Measurements from ENCODE around the gene TMEM9.

DNA sequence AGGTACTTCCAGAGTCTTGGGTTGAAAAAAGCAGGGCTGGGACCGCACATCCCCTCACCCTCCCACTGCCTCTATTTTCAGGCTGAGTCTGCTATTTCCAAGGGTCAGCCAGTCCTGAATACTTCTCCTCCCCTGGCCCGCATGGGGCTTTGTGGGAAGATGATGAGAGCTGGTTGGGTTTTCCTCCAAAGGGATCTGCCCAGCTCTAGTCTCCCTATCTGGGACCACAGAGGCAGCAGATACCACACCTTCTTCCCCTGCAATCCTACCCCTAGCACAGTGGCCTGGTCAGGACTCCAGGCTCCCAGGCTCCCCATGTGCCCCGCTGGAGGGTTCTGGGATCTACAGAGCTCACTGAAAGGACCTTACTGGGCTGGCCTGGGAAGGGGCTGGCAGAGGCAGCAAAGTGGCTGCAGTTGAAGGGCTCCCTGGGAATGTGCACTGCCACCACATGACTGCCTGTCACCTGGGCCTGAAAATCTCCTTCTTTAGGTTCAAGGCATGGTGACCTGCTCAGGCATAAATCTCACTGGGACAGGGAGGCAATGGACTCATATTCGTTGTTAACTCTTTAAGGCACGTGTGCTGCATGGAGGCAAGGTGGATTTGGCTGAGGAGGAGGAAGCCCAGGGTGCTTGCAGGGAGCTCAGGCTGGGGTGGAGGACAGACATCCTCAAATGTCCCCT is 55.1 kb downstream of the TMEM9 start:
- TF ChIP-seq CTCF (IDR thresholded peaks at IDR 0.05; ENCODE audit: low read depth, low read length): no peak
- TF ChIP-seq EZH2phosphoT487 (IDR thresholded peaks at IDR 0.05; ENCODE audit: low read depth): no peak
